T-helper 1 cell treated with Interleukin-12 subunit alpha and Interleukin-12 subunit beta and Interleukin-4 antibody, amounts not matched to agents 30 ng/mL and 1 ng/mL, for 36 hours (primary cell): ENCODE measurements around the gene RAB31. TPM values are rescaled to one million over a fixed set of nuclear protein-coding genes. Genes with fewer than 3 reads are reported as not detected.

Experiments used
- intact Hi-C: fragments of 100-400 bp; cut with micrococcal nuclease; formaldehyde crosslinking; loops from one replicate; pipeline ENCODE4 v1.15.1; 2024
- total RNA-seq: library from RNA; stranded (reverse); gene quantifications from 2 replicates; pipeline ENCODE4 v1.2.3, GENCODE V29; 2022

The RAB31 gene
- total RNA-seq, 1 donor from 2014 or later, result 0.66 TPM

DNA sequence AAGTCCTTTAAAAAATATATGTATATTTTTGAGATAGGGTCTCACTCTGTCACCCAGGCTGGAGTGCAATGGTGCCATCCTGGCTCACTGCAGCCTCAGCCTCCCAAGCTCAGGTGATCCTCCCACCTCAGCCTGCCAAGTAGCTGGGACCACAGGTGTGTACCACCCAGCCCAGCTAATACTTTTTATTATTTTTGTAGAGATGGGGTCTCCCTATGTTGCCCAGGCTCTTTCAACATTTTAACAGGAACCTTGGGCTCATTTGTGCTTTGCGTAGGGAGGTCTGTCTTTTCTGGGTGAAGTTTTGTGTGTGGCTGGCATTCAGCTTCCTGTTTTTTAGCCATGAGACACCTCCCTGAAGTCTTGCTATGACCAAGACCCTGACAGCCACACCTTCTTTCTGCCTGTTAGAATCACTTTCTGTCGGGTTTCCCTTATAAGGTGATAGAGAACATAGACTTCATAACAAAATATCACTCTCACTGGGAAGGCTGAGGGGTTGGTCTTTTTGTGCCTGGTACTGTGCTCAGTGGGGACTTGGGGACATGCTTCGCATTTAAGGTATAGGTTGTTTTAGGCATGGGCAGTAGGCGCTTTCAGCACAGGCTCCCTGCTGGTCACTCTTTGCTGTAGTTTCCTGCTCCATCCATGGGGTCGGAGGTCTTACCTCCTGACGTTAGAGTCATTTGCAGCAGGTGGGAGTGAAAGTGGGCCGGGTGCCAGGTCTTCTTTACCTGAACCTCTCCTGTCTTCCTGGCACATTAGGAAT is 3.4 kb downstream of the RAB31 start:
- intact Hi-C loops, result no loop called here

DNA sequence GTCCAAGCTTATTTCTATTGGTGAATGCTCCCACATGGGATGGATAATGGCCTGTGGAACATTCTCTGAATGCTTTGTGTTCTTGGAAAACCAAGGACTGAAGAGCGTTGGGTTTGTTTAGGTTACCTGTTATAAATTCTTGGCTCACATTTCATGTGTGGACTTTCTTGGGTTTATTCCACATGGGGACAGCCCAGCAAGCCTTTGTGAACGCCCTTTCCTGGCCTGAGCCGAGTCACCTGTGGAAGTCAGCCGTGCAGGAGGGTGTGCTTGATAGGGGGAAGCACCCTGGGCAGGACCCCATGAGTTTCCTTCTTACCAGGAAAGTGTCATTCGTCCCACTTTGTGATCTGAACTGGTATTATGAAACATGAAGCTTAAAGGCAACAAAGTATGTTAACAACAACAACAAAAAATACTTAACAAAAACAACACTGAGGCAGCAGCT is 4.1 kb downstream of the RAB31 start:
- intact Hi-C loops, result no loop called here

DNA sequence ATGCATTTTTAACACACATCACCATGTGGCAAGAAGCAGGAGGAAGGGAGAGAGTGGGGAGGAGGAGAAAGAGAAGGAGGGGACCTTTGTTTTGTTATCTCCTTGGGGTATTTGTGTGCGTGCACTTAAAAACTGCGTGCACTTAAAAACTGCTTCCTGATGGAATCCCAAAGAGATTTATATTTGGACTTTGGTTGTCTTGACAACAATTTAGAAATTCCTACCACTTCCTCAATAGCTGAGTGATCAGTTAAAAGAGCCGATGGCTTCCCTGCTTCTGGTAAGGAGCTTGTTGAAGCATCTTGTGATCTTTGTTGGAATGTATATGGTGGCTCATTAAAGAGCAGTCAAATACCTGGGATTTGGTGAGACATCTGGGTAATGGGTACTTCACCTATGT is 4.5 kb downstream of the RAB31 start:
- intact Hi-C loops, result no loop called here

DNA sequence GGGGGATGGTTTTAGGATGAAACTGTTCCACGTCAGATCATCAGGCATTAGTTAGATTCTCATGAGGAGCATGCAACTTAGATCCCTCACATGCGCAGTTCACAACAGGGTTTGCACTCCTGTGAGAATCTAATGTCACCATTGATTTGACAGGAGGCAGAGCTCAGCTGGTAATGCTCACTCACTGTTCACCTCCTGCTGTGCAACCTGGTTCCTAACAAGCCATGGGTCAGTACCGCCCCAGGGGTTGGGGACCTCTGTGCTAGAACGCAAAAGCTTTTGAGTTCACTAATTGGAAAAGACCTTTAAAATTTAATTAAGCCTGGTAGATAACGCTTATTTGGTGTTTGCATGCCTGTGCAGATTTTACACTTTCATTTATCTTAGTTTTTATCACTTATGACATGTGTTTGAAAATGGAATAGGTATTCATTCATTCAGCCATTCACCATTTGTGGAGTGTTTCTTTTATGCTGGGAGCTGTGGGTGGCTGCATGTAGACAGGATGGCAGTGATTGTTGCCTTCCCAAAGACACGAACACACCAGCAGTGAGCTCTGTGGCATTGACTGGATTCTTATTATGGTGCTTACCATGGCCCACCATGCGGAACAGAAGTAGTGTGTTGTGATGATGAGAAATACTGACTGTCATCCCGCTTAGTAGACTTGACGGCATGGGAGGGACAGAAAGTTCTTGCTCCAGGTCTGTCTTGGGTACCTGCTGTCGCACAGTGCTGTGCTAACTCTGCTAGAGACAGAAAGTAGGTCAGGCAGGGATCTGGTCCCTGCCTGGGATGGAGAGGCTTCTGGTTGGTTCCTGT is 6.4 kb downstream of the RAB31 start:
- intact Hi-C loops, result no loop called here

DNA sequence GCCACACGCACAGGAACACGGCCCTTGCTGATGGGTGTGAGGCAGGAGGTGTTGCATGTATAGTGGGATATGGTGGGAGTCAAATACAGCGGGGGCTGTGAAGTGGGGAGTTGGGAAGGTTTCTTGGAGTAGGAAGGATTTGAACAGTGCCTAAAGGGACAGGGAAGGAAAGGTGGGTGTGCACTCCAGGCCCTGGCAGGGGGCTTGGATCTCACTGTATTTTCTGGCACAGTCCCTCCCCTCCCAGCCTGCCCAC is 6.9 kb downstream of the RAB31 start:
- intact Hi-C loops, result no loop called here

DNA sequence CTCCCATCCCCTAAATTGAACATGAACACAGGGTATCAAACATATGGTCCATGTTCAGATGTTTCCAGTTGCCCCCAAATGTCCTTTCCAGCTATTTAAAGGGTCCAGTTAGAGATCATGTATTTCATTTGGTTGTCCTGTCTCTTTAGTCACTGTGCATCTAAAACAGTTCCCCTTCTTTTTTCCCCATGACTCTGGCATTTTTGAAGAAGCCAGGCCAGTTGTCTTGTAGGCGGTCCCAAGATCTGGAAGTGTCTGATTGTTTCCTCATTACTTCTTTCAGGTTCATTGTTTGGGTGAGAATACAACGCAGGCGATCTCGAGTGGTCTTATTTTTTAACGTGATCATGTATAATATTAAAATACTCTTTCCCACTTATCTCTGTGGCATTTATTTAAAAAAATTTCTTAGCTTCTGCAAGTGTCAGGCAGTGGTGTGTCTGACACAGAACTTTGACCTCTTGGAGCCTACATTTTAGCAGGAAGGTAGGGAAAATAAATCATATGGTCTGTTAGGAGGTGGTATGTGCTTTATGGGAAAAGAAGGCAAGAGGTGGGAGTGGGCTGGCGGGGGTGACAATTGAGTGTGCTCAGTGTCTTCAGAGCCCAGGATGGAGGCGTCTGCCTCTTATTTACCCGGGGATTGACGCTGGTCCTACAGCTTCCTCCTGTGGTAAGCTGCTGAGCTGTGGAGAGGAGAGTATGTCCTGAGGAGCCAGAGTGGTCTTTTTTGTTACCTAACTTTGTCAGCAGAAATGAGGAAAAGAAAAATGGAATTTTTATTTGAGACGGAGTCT is 8.1 kb downstream of the RAB31 start:
- intact Hi-C loops, result no loop called here

DNA sequence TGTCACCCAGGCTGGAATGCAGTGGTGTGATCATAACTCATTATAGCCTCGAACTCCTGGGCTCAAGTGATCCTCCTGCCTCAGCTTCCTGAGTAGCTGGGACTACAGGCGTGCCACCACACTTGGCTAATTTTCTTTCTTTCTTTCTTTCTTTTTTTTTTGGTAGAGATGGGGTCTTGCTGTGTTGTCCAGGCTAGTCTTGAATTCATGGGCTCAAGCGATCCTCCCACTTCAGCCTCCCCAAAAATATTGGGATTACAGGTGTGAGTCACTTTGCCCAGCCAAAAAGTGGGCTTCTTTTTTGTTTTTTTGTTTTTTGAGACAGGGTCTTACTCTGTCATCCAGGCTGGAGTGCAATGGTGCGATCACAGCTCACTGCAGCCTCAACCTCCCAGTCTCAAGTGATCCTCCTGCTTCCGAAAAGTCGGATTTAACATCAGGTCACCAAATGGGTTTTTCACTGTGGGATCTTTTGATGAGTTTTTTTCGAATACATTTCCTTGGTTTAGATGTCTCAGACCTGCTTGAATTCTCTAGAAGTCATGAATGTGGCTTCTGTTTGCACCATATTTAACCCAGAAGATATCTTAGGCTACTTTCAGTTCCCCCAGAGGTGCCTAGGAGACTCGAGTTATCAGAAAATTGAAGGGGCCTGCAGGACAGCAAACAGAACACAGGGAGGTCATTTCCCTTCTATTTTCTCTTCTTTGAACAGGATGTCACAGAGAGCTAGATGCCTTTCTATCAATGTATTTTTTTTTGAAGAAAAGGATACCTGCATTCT is 8.9 kb downstream of the RAB31 start:
- intact Hi-C loops, result no loop called here

DNA sequence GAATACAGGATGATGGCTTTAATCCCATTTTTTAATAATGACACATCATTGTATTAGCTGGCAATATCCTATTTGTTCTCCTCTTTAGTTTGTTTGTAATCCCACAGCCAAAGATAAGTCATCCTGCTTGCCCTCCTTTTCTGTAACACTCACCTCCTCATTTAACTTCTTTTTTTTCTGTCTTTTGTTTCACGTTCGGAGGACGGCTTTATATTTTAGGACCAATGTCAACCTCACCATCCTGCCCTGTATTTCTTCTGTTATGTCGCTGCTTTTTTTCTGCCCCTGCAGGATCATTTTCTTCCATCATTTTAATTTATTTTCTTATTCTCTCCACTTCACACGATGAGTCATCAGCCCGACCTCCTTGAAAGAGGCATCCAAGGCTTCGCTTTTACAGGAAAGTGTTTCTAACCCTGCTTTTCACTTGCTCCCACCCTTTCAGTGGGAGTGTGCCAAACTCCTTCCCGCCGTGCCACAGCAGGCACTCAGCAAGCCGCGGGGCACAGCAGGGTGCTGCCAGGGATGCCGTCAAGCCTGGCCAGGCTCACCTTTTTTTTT is 11.4 kb downstream of the RAB31 start:
- intact Hi-C loops, result no loop called here

DNA sequence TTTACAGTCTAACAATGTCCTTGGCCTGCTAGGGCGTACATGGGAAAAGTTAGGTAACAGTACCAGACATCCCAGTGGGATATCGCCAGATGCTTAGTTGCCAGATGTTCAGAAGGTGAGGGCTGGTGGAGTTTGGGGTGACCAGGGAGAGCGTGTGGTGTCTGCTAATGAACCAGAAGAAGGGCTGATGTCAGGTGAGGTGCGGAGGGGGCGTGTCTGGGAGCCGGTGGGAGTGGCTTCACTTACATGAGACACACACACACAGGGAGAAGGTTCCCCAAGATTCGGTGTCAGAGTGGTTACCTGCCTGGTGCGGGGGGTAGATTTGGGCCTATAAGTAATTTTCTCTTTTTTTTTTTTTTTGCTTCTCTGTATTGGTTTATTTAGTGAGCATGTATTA is 12.2 kb downstream of the RAB31 start:
- intact Hi-C loops, result no loop called here

DNA sequence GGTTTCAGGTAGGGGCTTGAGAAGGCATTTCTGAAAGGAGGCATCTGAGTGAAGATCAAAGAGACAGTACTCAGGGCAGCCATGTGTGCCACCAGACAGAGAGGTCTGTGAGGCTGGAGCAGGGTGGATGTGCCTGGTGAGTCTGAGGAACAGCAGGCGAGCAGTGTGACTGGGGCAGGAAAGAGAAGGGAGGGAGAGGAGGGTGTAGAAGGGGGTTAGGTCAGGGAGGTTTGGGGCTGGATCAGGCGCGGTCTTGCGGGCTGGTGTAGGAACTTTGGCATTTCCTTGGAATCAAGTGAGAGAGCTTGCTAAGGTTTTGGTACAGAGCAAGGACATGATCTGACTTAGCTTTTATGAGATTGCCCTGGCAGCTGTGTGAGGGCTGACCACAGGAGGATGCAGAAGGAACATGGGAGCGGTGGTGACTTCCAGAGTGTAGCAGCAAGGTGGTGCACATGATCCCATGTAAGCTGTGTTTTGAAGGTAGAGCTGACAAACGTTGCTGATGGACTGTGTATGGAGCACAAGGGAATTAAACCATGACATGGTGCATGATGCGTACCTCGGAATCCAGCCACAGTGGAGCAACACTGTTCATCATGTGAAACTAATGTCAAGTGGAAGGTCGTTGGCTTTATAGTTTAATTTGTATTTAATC is 13.9 kb downstream of the RAB31 start:
- intact Hi-C loops, result loop anchor here (1.0 kb wide), 1 partner anchor 110 kb away; no protein-coding TSS in a partner anchor

DNA sequence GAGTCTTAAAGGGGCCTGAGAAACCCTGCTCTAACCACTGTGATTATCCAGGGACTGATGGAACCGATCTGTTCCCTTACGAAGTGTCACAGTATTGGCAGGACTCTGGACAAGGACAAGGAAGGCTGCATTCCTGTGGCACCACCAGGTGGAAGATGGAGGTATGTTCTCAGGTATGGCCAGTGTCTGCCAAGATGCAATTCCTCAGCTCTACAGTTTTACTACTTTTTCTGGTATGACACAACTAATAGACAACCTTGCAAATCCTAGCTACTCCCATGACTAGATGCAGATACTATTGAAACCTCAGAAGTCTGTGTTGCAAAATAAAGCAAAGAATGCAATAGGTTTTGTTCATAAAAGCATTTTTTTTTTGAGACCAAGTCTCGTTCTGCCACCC is 14.6 kb downstream of the RAB31 start:
- intact Hi-C loops, result loop anchor here (1.0 kb wide), 1 partner anchor 110 kb away; no protein-coding TSS in a partner anchor

DNA sequence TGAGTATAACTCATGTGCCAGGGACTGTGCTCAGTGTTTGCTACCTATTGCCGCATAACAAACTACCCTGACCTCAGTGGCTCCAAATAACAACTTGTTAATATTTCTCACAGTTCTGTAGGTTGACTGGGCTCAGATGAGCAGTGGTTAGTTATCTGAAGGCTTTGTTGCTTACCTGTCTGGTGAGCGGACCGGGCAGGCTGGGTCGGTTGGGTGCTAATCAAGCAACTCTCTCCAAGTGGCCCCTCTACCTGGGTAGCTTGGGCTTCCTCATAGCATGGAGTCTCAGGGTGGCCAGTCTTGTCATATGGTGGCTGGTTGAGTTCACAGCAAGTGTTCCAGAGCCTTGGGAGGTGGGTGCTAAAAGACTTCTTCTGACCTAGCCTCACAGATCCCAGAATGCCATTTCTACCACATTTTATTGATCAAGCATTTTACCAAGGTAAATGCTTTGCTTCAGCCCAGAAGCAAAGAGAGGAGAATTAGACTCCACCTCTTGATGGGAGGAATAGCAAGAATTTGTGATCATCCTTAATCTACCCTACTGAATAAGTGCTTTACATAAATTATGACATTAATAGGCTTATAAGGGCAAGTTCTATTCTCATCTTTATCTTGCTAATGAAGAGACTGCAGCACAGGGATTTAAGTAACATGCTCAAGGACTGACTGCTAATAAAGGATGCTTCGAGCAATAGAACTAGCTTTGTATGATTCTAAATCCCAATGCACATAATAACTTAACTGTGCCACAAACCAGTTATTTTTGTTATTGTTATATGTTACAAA is 16.9 kb downstream of the RAB31 start:
- intact Hi-C loops, result no loop called here

DNA sequence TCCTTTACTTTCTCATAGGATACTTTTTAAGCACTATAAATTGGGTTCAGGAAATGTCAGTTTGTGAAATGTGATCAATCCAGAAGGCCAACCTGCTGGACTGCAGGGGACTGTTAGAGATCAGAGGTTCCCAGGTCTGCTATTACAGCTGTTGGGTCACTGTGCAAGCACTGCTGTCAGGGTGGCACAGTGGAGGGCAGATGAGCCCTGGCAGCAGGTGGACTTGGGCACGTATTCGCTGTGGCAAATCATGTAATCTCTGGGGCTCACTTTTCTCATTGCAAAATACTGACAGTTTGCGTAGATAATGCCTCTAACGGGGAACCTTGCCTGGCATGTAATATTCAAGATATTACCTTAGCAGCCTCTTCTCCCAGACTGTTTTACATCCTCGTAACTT is 18.1 kb downstream of the RAB31 start:
- intact Hi-C loops, result no loop called here

DNA sequence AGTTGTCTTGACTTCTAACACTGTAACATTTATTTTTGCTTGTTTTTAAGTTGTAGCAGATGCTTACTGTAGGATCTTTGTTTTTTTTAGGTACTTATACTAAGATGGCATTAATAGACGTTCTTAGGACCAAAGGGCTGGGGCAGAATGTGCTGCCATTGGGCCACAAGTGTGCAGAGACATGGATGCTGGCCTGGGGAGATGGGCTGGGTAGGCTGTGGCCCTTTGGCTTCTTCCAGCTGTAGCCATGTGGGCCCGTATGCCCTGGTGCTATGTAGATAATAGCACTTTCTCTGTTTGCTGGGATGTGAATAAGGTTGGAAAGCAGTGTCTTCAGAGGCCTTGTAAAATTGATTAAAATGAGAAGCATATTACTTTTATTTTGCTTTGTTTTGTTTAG is 18.8 kb downstream of the RAB31 start:
- intact Hi-C loops, result no loop called here

DNA sequence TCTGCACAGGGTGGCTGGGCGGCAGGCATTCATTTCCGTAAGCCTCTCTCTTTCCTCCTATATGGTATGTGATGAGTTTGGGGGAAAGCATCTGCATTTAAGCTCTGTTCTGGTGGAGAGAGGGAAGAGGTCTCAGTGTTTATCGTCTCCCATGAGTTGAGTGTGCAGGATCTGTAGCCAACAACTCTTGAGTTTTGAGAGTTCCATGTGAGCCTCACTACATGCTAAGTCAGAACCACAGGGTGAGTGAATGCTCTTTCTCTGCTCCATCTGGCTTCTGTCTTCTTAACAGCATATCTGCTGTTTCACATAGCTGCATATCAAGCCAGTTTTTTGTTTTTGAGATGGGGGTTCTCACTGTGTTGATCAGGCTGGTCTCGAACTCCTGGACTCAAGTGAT is 22.7 kb downstream of the RAB31 start:
- intact Hi-C loops, result no loop called here

DNA sequence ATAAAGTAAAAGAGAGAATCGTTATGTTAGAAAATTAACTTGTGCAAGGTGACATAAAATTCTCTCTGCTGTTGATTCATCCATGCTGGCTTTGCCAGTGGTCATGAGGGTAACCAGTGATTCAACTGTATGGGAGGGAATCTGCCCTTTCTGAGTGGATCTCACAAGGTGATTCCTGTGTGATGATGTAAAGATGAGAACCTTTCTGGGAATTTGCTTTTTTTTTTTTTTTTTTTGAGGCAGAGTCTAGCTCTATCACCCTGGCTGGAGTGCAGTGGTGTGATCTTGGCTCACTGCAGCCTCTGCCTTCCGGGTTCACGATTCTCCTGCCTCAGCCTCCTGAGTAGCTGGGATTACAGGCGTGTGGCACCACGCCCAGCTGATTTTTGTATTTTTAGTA is 23.3 kb downstream of the RAB31 start:
- intact Hi-C loops, result no loop called here

DNA sequence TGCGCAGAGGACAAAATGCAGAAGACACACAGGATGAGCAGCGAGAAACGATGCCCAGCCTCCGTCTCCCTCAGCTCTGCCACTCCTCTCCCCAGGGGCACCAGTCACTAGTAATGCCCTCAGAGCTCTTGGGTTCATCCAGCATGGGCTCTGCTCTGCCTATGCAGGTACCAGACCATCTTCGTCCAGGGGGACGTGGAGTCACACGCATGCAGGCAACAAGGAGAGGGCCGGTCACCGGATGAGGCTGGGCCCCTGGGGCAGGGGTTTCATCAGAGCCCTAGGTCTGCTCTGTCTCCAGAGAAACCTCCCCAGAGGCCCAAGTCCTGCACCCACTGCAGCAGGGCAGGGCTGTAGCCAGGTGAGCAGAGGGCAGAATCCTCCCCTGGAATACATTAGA is 23.9 kb downstream of the RAB31 start:
- intact Hi-C loops, result no loop called here

DNA sequence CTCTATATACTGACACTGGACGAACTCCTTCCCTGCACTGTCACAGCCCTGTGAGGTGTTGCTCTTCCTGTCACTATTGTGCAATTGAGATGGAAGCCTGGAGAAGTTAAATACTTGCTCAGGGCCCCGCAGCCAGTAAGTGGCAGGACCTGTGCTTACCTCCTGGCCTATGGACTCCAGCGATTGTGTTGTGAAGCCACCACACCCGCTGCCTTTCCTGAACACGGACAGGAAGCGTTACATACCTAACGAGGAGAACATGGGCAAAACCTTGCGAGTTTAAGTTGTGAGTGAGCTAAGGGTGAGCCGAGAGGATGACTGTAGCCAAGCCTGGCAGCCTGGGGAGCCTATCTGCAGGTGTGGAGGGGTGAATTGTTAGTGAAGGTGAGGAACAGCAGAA is 26.1 kb downstream of the RAB31 start:
- intact Hi-C loops, result no loop called here

DNA sequence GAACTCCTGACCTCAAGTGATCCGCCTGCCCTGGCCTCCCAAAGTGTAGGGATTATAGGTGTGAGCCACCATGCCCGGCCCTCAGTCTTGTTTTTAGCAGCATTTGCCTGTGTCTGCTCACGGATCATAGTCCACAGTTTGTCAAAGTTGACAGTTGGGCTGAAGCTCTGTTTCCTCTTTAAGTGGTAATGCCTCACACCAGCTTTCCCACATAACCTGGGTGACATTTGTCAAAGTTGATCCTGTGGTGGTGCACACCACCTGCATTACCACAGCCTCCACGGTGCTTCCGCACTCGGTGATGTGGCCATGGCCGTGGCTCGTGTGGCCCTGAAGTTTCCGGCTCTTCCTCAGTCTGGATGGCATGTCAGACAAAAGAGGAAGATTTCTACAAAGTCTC is 27.1 kb downstream of the RAB31 start:
- intact Hi-C loops, result no loop called here

DNA sequence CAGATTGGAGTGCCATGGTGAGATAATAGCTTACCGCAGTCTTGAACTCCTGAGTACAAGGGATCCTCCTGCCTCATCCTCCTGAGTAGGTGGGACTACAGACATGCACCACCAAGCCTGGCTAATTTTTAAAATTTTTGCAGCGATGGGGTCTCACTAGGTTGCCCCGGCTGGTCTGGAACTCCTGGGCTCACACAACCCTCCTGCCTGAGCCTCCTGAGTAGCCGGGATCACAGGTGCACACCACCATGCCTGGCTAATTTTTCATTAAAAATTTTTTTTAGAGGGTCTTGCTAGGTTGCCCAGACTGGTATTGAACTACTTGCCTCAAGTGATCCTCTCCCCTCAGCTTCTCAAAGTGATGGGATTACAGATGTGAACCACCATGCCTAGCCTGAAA is 27.8 kb downstream of the RAB31 start:
- intact Hi-C loops, result no loop called here
